Skin of body (tissue), 2 donors: ENCODE measurements around the gene EXOC3. TPM values are rescaled to one million over a fixed set of nuclear protein-coding genes. Genes with fewer than 3 reads are reported as not detected.
"Not testable (repeated sequence)": the region's sequence is repeated elsewhere in the genome, so short reads cannot be mapped to it uniquely, and the experiment has no call there.

Experiments used
- DNase-seq: peaks from one replicate; lab custom pipeline; 2025; lab: John Stamatoyannopoulos, UW
- total RNA-seq: library from RNA; depleted of rRNA; stranded (reverse); fragments of >200 nt; gene quantifications from one replicate; pipeline ENCODE4 v1.2.3, GENCODE V29; 2014

Gene EXOC3
- total RNA-seq, 1 donor from 2014 or later = 32.8 TPM

DNA sequence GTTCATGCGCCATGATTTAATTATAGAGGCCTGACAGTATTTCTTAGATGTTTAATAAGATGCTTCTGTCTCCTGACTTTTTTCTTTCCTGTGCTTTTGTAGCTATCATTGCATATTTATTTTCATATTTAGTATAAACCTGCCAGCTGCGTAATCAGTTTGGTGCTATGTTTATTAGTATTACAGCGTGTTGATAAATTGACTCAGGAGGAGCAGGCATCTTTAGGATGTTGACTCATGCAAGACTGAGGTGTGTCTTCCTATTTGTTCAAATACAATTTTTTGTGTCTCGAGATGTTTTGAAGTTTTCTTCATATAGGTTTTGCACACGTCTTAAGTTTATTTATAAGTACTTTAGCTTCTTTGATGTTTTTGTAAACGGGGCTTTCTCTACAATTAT is 35.9 kb upstream of the EXOC3 start:
- DNase-seq = no peak

DNA sequence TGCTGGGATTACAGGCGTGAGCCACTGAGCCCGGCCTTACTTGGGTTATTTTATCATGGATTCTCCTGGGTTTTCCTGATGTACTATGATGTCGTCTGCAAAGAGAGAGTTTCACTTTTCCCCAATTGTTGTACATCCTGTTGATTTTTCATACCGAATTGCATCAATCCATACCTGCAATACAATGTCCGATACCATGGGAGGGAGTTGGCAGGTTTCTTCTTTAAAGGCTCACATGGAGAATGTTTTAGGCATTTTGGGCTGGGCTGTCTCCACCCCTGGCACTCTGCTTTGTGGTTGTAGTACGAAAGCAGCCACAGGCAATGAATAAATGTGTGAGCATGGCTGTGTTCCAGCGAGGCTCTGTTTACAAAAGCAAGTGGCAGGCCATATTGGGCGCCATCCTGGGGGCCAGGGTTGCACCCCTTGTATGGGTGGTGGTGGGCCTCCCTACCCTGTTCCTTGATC is 35.1 kb upstream of the EXOC3 start:
- no peak for DNase-seq

DNA sequence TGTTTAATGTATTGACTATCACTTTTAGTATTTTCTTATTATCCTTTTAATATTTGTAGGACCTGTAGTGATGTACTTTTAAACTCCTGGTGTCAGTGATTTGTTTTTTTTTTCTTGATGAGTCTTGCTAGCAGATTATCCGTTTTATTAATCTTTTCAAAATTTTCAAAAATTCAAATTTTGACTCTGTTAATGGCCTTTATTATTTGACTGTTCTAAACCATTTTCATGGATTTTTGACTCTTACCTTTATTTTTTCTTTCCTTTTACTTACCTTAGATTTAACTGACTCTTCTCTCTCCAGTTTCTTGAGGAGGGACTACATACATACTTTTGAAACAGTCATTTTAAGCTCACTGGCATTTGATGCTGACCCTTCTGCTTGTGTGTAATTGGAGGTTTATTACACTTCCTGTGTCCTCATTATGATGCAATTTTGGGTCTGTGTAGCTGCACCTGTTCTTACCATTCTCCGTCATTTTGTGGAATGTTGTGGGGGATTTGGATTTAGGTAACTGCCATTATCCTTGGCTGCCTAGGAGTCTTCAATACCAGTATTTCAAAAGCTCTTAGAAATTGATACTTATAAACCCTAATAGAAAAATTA is 32.0 kb upstream of the EXOC3 start:
- DNase-seq = no peak

DNA sequence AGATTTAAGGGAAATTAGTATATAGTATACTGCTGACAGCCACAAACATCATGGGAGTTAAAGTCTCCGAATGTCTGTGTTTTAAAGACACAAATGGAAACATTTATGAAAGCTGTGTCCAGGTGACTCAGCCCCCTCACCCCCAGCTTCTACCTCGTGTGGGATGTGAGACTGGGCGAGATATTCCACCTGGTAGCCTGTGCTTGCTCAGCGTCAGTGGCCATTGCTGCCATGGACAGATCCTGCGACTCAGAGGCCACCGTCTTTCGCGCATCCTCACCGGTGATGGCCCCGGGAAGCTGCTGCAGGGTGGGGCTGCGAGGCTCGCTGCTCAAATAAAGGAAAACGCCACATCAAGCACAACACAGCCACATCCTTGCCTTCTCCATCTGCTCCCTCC is 31.2 kb upstream of the EXOC3 start:
- no peak for DNase-seq

DNA sequence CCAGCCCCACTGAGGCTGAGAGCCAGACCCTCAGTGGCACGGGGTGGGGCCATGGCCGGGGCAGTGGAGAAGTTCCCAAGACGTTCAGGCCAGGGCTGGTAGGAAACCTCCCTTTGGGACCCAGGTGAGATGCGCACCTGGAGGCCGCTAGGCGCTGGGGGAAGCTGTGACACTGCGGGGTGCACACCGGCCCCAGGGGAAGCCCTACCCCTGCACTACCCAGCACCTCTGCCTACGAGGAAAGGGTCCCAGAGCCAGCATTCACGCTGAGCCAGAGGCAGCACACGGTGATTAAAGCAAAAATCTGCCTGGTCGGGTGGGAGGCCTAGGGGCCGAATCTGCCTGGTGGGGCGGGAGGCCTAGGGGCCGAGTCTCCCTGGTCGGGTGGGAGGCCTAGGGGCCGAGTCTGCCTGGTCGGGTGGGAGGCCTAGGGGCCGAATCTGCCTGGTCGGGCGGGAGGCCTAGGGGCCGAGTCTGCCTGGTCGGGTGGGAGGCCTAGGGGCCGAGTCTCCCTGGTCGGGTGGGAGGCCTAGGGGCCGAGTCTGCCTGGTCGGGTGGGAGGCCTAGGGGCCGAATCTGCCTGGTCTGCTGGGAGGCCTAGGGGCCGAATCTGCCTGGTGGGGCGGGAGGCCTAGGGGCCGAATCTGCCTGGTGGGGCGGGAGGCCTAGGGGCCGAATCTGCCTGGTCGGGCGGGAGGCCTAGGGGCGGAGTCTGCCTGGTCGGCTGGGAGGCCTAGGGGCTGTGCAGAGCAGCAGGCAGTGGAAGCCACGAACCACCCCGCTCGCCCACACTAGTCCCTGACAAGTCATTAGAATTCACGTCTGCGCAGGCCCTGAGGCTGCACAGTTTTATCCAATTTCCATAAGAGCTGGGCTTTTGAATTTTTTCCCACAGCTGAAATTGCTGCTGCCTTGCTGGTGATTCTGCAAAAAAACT is 27.7 kb upstream of the EXOC3 start:
- not testable (repeated sequence) for DNase-seq

DNA sequence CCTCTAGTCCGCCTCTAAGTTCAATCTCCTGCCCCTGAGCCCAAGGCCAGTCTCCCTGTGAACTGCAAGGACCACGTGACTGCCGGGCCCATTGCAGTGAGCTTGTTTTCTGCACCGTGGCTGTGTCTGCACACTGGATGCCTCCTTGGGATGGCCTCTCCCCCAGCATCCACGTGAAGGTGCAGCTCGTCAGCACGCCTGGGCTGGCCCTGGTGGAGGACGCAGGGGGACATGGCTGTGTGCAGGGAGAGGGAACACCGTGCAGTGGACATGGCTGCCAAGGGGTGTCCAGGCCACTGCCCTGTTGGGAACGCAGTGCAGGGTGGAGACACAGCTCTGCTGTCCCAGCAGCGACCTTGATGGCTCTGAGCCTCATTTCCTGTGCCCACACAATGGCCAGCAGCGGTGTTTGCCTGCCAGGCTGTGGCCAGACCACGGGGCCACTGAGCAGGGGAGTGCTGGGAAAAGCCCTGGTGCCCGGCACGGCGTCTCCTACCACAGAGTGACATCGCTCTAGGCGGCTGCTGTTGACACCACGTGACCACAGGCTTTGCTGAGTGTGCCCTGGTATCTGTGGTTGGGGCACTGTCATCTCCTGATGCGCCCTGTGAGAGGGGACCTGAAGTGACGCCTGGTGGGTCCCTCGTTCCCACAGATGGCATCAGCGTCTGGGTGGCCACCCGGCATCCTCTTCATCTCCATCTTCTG is 26.9 kb upstream of the EXOC3 start:
- no peak for DNase-seq

DNA sequence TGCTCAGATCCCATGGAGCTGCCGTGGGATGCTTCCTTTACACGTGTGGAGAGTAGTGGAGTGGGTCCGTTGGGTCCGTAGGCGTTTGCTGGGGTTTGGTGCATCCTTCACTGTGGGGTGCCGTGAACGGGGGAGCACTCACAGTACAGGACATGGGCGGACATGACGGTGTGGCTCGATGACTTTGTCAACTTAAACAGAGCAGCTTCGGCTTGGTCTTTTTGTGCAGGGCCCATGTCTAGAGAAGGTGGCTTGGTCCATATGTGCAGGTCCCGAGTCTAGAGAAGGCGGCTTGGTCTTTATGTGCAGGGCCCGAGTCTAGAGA is 26.4 kb upstream of the EXOC3 start:
- no peak for DNase-seq

DNA sequence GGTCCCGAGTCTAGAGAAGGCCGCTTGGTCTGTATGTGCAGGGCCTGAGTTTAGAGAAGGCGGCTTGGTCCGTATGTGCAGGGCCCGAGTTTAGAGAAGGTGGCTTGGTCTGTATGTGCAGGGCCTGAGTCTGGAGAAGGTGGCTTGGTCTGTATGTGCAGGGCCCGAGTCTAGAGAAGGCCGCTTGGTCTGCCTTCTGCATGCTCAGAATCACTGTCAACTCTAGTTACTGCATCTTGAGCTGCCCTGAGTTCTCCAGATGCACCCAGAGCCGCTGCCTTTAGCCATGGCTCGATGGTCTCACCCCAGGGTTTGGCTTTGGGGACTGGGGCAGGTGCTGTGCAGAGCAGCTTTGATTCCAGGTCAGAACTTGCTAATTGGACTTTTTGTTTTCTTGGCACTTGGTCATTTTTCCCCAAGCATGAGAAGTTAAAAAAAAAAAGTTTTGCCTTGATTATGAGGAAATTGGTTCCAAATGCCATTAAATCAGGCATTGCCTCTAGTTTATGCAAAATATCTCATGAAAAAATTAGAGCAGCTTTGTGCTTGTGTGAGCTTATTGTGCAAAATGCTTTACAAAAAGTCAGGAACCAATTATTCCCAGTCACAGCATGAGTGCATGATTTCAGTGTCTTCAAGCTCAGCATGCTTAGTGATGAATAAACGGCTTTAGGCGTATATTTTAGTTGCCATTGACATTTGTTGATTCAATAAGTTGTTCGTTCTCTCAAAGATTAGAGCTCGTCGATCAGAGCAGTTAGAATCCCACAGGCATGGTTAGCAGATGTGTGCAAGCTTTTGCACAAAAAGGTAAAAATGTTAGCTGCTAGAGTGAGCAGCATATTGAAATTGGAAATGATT is 25.4 kb upstream of the EXOC3 start:
- peak; percentile 94 for DNase-seq

DNA sequence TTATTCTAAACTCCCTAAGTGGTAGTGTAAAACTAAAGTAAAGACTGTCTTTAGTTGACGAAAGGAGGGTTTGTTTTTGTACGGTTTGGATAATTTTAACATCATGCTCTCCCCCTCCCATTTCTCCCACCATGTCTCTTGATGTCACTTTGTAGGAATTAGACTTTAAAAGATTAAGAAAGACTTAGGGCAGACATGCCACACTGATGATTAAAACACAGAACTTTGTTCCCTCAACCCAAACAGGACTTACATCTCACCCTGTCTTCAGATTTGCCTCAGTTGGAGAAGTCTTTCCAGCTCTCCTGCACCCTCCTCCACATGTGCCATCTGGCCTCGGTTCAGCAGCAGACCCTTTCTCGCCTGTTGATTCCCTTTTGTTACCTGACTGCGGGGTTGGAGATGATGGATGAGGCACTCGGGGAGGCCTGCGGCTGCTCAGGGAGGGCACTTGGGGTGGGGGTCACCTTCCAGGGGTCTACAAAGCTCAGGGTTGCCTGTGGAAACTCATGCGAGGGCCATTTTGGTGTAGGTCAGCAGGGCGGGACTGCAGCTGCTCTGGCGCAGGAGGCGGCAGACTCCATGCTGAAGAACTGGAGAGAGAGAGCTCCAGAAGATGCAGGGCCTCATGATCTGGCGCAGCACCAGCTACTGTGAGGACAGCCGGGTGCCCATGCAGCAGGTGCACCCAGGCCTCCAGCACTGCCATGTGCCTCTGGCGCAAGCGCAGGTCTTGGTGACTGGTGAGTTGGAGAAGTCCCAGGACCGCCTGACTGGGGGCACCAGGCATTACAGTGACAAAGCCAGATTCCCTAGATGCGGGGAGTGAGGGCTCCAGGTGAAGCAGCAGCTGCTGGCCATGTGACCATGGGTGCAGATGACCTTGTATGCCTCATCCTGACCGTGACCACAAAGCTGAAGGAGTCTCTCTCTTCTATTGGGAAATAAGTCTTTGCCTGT is 24.5 kb upstream of the EXOC3 start:
- DNase-seq = peak; percentile 74

DNA sequence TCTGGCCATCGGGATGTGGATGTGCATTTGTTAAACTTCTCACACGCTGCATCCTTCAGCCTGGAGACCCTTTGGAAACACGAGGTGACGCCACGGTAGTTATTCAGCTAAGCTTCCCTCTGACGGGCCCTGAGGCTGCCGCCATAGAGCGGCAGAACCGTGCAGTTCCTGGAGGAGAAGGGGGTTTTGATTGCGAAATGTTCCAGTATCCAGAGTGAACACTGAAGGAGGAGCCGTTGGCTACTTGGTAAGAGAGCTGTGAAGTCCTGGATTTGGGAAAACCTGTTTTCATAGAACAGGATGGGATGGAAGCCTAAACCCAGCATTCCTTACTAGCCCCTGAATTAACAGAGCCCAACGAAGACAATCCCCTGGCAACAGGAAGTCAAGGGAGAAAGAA is 23.0 kb upstream of the EXOC3 start:
- DNase-seq = peak; percentile 19

DNA sequence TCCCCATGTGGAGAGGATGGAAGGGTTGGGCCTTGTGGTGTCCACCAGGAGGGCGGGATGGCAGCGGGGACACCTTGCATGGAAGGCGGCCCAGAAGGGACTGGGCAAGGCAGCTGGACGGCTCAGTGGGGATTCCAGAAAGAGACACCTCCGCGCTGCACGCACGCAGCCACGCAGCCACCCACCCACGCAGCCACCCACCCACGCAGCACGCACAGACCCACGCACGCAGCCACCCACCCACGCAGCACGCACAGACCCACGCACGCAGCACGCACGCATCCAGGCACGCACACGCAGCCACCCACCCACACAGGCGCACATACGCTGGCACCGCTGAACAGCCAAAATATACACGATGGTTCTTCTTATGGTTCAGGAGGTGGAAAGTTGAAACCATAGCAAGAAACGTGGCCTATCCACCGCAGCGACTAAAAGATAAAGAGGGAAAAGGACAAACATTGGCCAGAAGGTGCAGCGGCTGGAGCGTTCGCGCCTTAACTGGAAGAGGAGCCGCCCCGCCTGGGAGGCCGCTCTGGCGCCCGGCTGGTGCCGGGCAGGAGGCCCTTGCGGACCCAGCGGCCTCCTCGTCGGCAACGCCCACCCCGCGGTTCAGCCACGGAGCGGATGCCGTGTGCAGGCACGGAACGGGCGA is 22.2 kb upstream of the EXOC3 start:
- DNase-seq = no peak

DNA sequence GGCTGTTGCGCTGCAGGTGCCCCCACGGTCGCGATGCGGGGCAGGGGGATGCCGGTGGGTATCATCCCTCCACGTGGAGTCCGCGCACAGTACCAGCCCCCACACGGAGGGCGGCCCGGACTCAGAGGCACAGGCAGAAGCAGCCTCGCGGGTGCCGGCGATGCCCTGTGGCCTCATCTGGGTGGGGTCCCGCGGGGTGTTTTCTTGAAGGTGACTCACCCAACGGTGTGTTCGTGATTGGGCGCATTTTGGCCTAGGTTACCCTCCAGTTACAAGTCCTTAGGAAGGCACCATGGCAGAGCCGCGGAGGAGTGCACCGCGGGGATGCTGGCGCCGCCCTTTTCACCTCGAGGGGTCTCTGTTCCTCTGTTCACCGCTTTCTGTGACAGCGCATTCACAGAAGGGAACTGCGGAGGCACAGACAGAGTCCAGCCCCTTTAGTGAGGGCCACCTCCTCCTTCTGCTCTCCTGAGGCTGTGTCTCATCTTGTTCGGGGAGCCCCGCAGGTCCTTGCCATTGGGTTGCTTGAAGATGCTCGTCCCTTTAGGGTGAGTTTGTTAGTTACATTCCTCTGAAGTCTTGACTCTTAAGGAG is 21.6 kb upstream of the EXOC3 start:
- DNase-seq = no peak

DNA sequence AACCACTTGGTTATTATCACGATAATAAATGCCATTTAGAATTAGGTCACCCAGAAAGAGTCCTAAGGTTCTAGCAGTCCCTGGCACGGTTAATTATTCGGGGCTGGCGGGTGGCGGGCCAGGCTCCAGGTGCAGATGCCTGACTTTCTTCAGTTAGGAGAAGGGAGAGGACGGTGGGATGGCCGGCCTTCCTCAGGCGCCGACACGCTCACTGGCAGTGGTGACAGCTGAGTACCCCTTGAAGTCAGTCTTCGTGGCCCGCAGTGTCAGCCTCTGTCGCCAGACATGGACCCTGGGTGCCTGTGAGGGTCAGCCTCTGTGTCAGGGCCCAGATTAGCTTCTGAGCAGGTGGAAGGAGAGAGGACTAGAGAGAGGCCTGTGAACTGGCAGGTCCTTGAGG is 21.1 kb upstream of the EXOC3 start:
- no peak for DNase-seq

DNA sequence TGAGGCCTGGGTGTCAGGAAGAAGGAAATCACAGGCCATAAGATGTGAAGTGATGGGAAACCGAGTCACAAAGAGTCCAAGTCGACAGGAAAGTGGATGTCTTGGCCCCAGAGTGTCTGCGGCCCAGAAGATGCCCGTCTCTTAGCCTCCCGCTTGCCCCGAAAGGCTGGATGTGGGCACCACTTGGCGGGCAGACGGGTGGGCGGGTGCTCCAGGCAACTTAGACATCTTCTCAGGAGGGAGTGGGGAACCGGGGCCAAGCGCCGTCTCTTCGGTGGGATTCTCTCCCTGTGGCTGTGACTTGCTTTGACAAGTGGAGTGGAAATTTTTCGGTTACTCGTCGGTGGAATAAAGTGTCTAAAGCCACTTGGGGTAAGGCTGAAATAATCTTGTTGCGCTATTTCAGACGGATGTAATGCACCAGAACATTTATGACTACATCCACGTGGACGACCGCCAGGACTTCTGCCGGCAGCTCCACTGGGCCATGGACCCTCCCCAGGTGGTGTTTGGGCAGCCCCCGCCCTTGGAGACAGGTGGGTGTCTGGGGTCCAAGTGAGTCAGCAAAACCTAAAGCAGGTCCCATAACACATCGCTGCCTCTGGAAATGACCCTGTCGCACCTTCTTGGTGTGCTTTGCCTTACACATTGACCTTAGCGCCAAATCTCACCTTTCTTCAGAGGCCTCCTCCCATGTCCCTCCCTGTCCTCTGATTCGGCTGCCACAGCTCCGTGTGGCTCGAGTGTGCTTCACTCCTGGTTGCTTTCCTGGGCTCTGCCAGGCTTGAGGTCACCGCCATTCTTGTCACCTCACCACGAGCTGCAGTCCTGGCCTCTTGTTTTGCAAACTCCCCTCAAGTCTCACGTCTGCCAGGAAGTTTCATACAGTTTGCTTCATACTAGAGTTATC is 20.4 kb upstream of the EXOC3 start:
- no peak for DNase-seq

DNA sequence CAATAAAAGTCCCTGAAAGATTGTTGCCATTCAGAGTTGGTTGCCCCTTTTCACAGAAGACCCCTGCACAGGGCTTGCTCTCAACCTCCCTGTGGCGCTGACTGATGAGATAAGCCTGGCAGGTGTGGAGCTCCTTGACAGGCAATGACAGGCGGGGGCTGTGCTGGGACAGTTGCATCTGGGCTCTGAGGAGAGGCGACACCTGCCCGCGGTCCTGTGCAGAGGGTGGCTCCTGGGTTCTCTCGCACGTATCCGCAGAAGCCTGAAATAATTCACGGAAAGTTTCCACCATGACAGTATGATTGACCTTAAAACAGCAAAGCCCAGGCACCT is 19.8 kb upstream of the EXOC3 start:
- no peak for DNase-seq

DNA sequence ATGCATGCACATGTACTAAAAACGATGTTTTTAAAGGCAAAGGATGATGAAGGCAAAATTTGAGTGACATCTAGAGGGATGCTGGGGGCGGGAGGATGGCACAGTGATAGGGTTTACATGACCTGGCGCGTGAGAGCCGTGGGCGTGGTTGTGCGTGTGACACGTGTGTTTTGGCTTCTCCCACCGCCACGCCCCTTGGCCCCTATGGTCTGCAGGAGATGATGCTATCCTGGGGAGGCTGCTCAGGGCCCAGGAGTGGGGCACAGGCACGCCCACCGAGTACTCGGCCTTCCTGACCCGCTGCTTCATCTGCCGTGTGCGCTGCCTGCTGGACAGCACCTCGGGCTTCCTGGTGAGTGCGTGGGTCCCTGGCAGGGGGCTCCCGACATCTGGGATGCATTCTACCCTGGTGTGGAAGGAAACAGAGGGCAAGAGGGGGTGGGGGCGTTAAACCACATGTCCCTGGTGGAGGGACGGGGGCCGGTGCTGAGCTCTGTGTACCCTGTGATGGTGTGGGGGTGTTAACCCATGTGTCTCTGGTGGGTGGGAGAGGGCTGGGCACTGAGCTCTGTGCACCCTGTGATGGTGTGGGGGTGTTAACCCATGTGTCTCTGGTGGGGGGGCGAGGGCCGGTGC is 19.2 kb upstream of the EXOC3 start:
- no peak for DNase-seq

DNA sequence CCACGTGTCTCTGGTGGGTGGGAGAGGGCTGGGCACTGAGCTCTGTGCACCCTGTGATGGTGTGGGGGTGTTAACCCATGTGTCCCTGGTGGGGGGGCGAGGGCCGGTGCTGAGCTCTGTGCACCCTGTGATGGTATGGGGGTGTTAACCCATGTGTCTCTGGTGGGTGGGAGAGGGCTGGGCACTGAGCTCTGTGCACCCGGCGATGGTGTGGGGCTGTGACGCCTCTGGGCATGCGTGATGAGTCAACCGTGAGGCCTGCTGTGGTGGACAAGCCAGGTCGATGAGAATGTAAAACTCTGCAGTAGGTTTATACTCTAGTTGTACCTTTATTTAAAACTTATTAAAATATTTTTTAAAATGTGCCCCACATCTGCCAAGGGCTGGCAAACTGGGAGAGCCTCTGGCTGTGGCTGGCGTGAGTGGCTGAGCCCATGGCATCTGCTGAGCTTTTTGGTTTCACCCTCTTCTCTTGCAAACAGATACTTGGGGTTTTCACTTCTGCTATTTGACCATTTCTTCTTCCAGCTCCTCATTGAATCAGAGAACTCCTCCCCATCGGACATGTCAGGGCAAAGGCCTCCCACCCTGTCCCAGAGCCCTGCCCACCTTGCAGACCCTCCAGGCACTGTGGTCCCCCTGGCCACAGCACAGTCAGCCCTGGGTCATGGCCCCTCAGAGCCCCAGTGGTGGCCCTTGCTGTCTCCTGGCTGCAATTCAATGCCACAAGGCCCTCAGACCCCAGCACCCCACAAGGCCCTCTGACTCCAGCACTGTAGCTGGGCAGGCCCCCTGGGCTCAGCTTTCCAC is 18.5 kb upstream of the EXOC3 start:
- DNase-seq = no peak
